Neural cell (in vitro differentiated cells): Measurements from ENCODE around the gene RRAGD. TPM values are rescaled to one million over a fixed set of nuclear protein-coding genes. Genes with fewer than 3 reads are reported as not detected.

Source experiments
- H2AFZ ChIP-seq: fragments of 200-600, 300-800 bp; sonication (generic), shearing (Covaris generic); 2 replicates; pipeline ENCODE4 v1.6.0; 2014; ENCODE audit warnings: low read depth, mild to moderate bottlenecking, antibody characterized with exemption, low read length, moderate library complexity
- H3F3A ChIP-seq: fragments of 200-600 bp; shearing (Covaris generic); 2 replicates; pipeline ENCODE4 v1.6.1; 2016; ENCODE audit warnings: mild to moderate bottlenecking, moderate library complexity, mixed read lengths, antibody characterized with exemption, low read length; ENCODE audit not compliant: insufficient read depth, poor library complexity, severe bottlenecking
- H3K27ac ChIP-seq: fragments of 200-600, 300-800 bp; sonication (generic), shearing (Covaris generic); 2 replicates; pipeline ENCODE4 v1.5.1; 2014; ENCODE audit warnings: mild to moderate bottlenecking, low read length, moderate library complexity
- H3K27me3 ChIP-seq: fragments of 300-800, 200-600 bp; sonication (generic), shearing (Covaris generic); 2 replicates; pipeline ENCODE4 v1.6.0; 2014; ENCODE audit warnings: mild to moderate bottlenecking, low read depth, low read length, moderate library complexity; ENCODE audit not compliant: insufficient read depth
- H3K36me3 ChIP-seq: fragments of 300-800, 200-600 bp; sonication (generic), shearing (Covaris generic); 2 replicates; pipeline ENCODE4 v1.5.1; 2014; ENCODE audit warnings: mild to moderate bottlenecking, antibody characterized with exemption, low read length, moderate library complexity; ENCODE audit not compliant: insufficient read depth
- H3K4me2 ChIP-seq: fragments of 300-800, 200-600 bp; sonication (generic), shearing (Covaris generic); 2 replicates; pipeline ENCODE4 v1.6.0; 2014; ENCODE audit warnings: mild to moderate bottlenecking, low read length
- H3K4me3 ChIP-seq: fragments of 300-800, 200-600 bp; sonication (generic), shearing (Covaris generic); 2 replicates; pipeline ENCODE4 v1.5.1; 2014; ENCODE audit warnings: mild to moderate bottlenecking, low read length, moderate library complexity
- H3K79me2 ChIP-seq: fragments of 200-600 bp; shearing (Covaris generic); replicated peaks from 2 replicates; pipeline ENCODE4 v1.6.0; 2014; ENCODE audit warnings: mild to moderate bottlenecking, low read length, moderate library complexity; ENCODE audit not compliant: insufficient read depth
- H3K9ac ChIP-seq: fragments of 300-800, 200-600 bp; sonication (generic), shearing (Covaris generic); 2 replicates; pipeline ENCODE4 v1.6.1; 2016; ENCODE audit warnings: mild to moderate bottlenecking, low read length, mixed read lengths
- H3K9me2 ChIP-seq: fragments of 200-600 bp; shearing (Covaris generic); 2 replicates; pipeline ENCODE4 v1.6.1; 2016; ENCODE audit warnings: mild to moderate bottlenecking, low read length, mixed read lengths; ENCODE audit not compliant: insufficient read depth
- H3K9me3 ChIP-seq: fragments of 200-600, 300-800 bp; sonication (generic), shearing (Covaris generic); 2 replicates; pipeline ENCODE4 v1.6.1; 2016; ENCODE audit warnings: mild to moderate bottlenecking, mixed run types, low read length, moderate library complexity, mixed read lengths
- H4K20me1 ChIP-seq: fragments of 200-600 bp; shearing (Covaris generic); 2 replicates; pipeline ENCODE4 v1.6.1; 2016; ENCODE audit warnings: mild to moderate bottlenecking, mixed run types; ENCODE audit not compliant: insufficient read depth
- CTCF ChIP-seq: fragments of 450-650 bp; IDR thresholded peaks from 2 replicates; pipeline ENCODE4 v1.5.1; 2014; ENCODE audit warnings: antibody characterized with exemption, mild to moderate bottlenecking, moderate library complexity; ENCODE audit not compliant: poor library complexity, severe bottlenecking
- EP300 ChIP-seq: fragments of 450-650 bp; conservative IDR thresholded peaks from 2 replicates; pipeline ENCODE4 v1.6.1; 2014; ENCODE audit warnings: antibody characterized with exemption, mild to moderate bottlenecking, moderate library complexity; ENCODE audit not compliant: poor library complexity, severe bottlenecking
- EZH2 ChIP-seq: fragments of 200-600, 300-800 bp; shearing (Covaris generic), sonication (generic); IDR thresholded peaks from 2 replicates; pipeline ENCODE4 v1.6.1; 2014; ENCODE audit warnings: antibody characterized with exemption, low read length, borderline replicate concordance, mild to moderate bottlenecking; ENCODE audit not compliant: insufficient read depth, poor library complexity, severe bottlenecking
- MXI1 ChIP-seq: fragments of 450-650 bp; conservative IDR thresholded peaks from 2 replicates; pipeline ENCODE4 v1.6.1; 2014; ENCODE audit warnings: antibody characterized with exemption, mild to moderate bottlenecking; ENCODE audit not compliant: poor library complexity, severe bottlenecking
- POLR2AphosphoS5 ChIP-seq: IDR thresholded peaks from 2 replicates; pipeline ENCODE4 v1.6.1; 2012
- RAD21 ChIP-seq: fragments of 450-650 bp; conservative IDR thresholded peaks from 2 replicates; pipeline ENCODE4 v1.6.1; 2014; ENCODE audit warnings: antibody characterized with exemption, mild to moderate bottlenecking, moderate library complexity
- REST ChIP-seq: IDR thresholded peaks from 2 replicates; pipeline ENCODE4 v1.6.1; 2012; ENCODE audit warnings: borderline replicate concordance
- SMC3 ChIP-seq: fragments of 450-650 bp; conservative IDR thresholded peaks from 2 replicates; pipeline ENCODE4 v1.6.1; 2014; ENCODE audit warnings: antibody characterized with exemption, mild to moderate bottlenecking, moderate library complexity; ENCODE audit not compliant: poor library complexity
- TAF1 ChIP-seq: IDR thresholded peaks from 2 replicates; pipeline ENCODE4 v1.6.1; 2012; ENCODE audit warnings: low read depth
- polyA plus RNA-seq: library from polyadenylated mRNA; depleted of rRNA; stranded (reverse); fragments of >200 nt; gene quantifications from 2 replicates; pipeline ENCODE4 v1.2.3, GENCODE V29; 2014

RRAGD gene
- polyA plus RNA-seq, 1 donor from 2014 or later: 34.1 TPM

GRCh38 chr6:89400912-89401399 lies 11.1 kb downstream of the RRAGD start:
- no peak overlapping the region for H3K27ac ChIP-seq
- H2AFZ ChIP-seq: no peak overlapping the region
- no peaks in the 10 kb centered on the region for H3K9me3 ChIP-seq
- H4K20me1 ChIP-seq: no peaks in the 10 kb centered on the region
- H3K36me3 ChIP-seq: no peaks in the 10 kb centered on the region
- H3K4me2 ChIP-seq: no peak overlapping the region
- TF ChIP-seq EZH2 (no peak), TAF1 (no peak), RAD21 (no peak), CTCF (no peak), SMC3 (no peak), EP300 (no peak)
- no peaks in the 10 kb centered on the region for H3K9me2 ChIP-seq
- H3K4me3 ChIP-seq: no peak overlapping the region
- H3K79me2 ChIP-seq: peaks cover 8% of the 10 kb centered on the region
- no peaks in the 10 kb centered on the region for H3F3A ChIP-seq
- no peaks in the 10 kb centered on the region for H3K27me3 ChIP-seq
- no peak overlapping the region for H3K9ac ChIP-seq

GRCh38 chr6:89400050-89400449 lies 12.0 kb downstream of the RRAGD start:
- no peak overlapping the region for H3K9ac ChIP-seq
- no peaks in the 10 kb centered on the region for H3K9me3 ChIP-seq
- H3K4me2 ChIP-seq: no peak overlapping the region
- no peaks in the 10 kb centered on the region for H3K27me3 ChIP-seq
- no peaks in the 10 kb centered on the region for H3K9me2 ChIP-seq
- no peaks in the 10 kb centered on the region for H4K20me1 ChIP-seq
- H3F3A ChIP-seq: no peaks in the 10 kb centered on the region
- no peak overlapping the region for H3K4me3 ChIP-seq
- no peak overlapping the region for H3K27ac ChIP-seq
- no peak overlapping the region for H2AFZ ChIP-seq
- H3K36me3 ChIP-seq: no peaks in the 10 kb centered on the region
- peaks cover 8% of the 10 kb centered on the region for H3K79me2 ChIP-seq
- TF ChIP-seq POLR2AphosphoS5 (no peak), RAD21 (no peak), TAF1 (no peak), REST (no peak), CTCF (no peak), MXI1 (no peak), EP300 (no peak), EZH2 (no peak), SMC3 (no peak)
